ENCODE measurements around the gene CENPO. TPM values are rescaled to one million over a fixed set of nuclear protein-coding genes. Genes with fewer than 3 reads are reported as not detected.
A peak's percentile ranks its signal among the peaks of the same experiment; 100 is the strongest.

Gene CENPO
- total and polyA plus RNA-seq, 2 donors (not counting 3 experiments of a cell fraction or from before 2014, with no cell fraction given) = 26.8 to 45.3 TPM

- H3K4me1 ChIP-seq (ENCODE audit: control insufficient read depth, extremely low read depth, insufficient read depth, low read length) = peaks cover 5% of the 10 kb centered on the region
- no peak overlapping the region for H3K27ac ChIP-seq (ENCODE audit: insufficient read depth, low read depth, low read length)
- DNase-seq (ENCODE audit: low read depth, low spot score) (peak; percentile 17), FAIRE-seq (no peak)
- no peaks in the 10 kb centered on the region for H3K27me3 ChIP-seq (ENCODE audit: control insufficient read depth in 2 of 2, insufficient read depth in 2 of 2, low read length in 2 of 2)
- ChIA-PET CTCF (interaction anchor here (1.0 to 1.6 kb wide), 6 partner anchors 12 to 166 kb away, joined by 3 to 10 read pairs (median 4); partner anchors contain the start of genes CENPO and PTRHD1), POLR2A (no interaction called here)
- dilution Hi-C loops (cut with MboI; ENCODE audit: extremely low pct_ligation_motif_present, low sequenced_read_pairs) = no loop called here
- H2AFZ ChIP-seq (ENCODE audit: low read depth, low read length) = no peak overlapping the region
- no peaks in the 10 kb centered on the region for H3K36me3 ChIP-seq (ENCODE audit: control insufficient read depth in 2 of 2, extremely low read depth in 1 of 2, insufficient read depth in 2 of 2, low read length in 2 of 2)
- TF ChIP-seq POLR2AphosphoS5 (IDR thresholded peaks at IDR 0.05; ENCODE audit: insufficient read depth, low read depth, low read length) = no peak
- TF ChIP-seq FOS (IDR thresholded peaks at IDR 0.05; ENCODE audit: borderline replicate concordance, insufficient read depth, low read length) = no peak
- no peak for TF ChIP-seq GATA2 (IDR thresholded peaks at IDR 0.05; ENCODE audit: insufficient read depth, insufficient read length, low read depth, low read length)
- TF ChIP-seq POLR2A (IDR thresholded peaks at IDR 0.05; ENCODE audit: low read depth, low read length) = no peak
- intact Hi-C loops (cut with micrococcal nuclease) = no loop called here
- no peaks in the 10 kb centered on the region for H3K9me1 ChIP-seq (replicated peaks; ENCODE audit: control insufficient read depth, extremely low read depth, insufficient read depth, low read length)
- no peaks in the 10 kb centered on the region for H3K79me2 ChIP-seq (ENCODE audit: control insufficient read depth, insufficient read depth, low read length)
- no peaks in the 10 kb centered on the region for H3K9me3 ChIP-seq (replicated peaks; ENCODE audit: control insufficient read depth, insufficient read depth, low read length)
- H3K9ac ChIP-seq (replicated peaks; ENCODE audit: extremely low read depth, insufficient read depth, low read length) = no peak overlapping the region
- no peak overlapping the region for H3K4me2 ChIP-seq (ENCODE audit: insufficient read depth, low read length)
- H3K4me3 ChIP-seq (replicated peaks in 1 of 3; ENCODE audit: insufficient read depth in 1 of 3, low read depth in 1 of 3, low read length in 3 of 3) = no peak overlapping the region
- H4K20me1 ChIP-seq (replicated peaks; ENCODE audit: control insufficient read depth, extremely low read depth, insufficient read depth, low read length) = no peaks in the 10 kb centered on the region
- no TSS peak for BruUV-seq (replicated peaks)
Observed at GRCh38 chr2:24779116-24779515, 14.1 kb upstream of the CENPO start.

- H3K9me1 ChIP-seq (replicated peaks; ENCODE audit: control insufficient read depth, extremely low read depth, insufficient read depth, low read length) = no peaks in the 10 kb centered on the region
- CTCF ChIA-PET = no interaction called here
- no peaks in the 10 kb centered on the region for H3K79me2 ChIP-seq (ENCODE audit: control insufficient read depth, insufficient read depth, low read length)
- H3K4me3 ChIP-seq (replicated peaks in 1 of 3; ENCODE audit: insufficient read depth in 1 of 3, low read depth in 1 of 3, low read length in 3 of 3) = no peak overlapping the region
- H2AFZ ChIP-seq (ENCODE audit: low read depth, low read length) = no peak overlapping the region
- POLR2A ChIA-PET = no interaction called here
- no peak overlapping the region for H3K4me2 ChIP-seq (ENCODE audit: insufficient read depth, low read length)
- TF ChIP-seq JUN (IDR thresholded peaks at IDR 0.05; ENCODE audit: borderline replicate concordance, insufficient read depth, insufficient read length, low read depth) (no peak), FOS (IDR thresholded peaks at IDR 0.05; ENCODE audit: borderline replicate concordance, insufficient read depth, low read length) (no peak), MYC (IDR thresholded peaks at IDR 0.05; ENCODE audit: low read depth, low read length) (no peak), CTCF (IDR thresholded peaks at IDR 0.05; ENCODE audit: extremely low read depth in 1 of 2, insufficient read depth in 1 of 2, low read depth in 1 of 2, low read length in 2 of 2) (no peak), GATA2 (IDR thresholded peaks at IDR 0.05; ENCODE audit: insufficient read depth, insufficient read length, low read depth, low read length) (no peak), EZH2 (IDR thresholded peaks at IDR 0.05; ENCODE audit: borderline replicate concordance, low read depth, low read length, severe bottlenecking) (no peak), POLR2AphosphoS5 (IDR thresholded peaks at IDR 0.05; ENCODE audit: insufficient read depth, low read depth, low read length) (no peak)
- H3K36me3 ChIP-seq (ENCODE audit: control insufficient read depth in 2 of 2, extremely low read depth in 1 of 2, insufficient read depth in 2 of 2, low read length in 2 of 2) = no peaks in the 10 kb centered on the region
- dilution Hi-C loops (cut with MboI; ENCODE audit: extremely low pct_ligation_motif_present, low sequenced_read_pairs) (no loop called here), intact Hi-C loops (cut with micrococcal nuclease) (no loop called here)
- no peak overlapping the region for H3K9ac ChIP-seq (replicated peaks; ENCODE audit: extremely low read depth, insufficient read depth, low read length)
- H3K27me3 ChIP-seq (ENCODE audit: control insufficient read depth in 2 of 2, insufficient read depth in 2 of 2, low read length in 2 of 2) = no peaks in the 10 kb centered on the region
- no peaks in the 10 kb centered on the region for H4K20me1 ChIP-seq (replicated peaks; ENCODE audit: control insufficient read depth, extremely low read depth, insufficient read depth, low read length)
- no TSS peak for BruUV-seq (replicated peaks)
- peaks cover 5% of the 10 kb centered on the region for H3K4me1 ChIP-seq (ENCODE audit: control insufficient read depth, extremely low read depth, insufficient read depth, low read length)
- no peak overlapping the region for H3K27ac ChIP-seq (ENCODE audit: insufficient read depth, low read depth, low read length)
- FAIRE-seq = no peak
- H3K9me3 ChIP-seq (replicated peaks; ENCODE audit: control insufficient read depth, insufficient read depth, low read length) = no peaks in the 10 kb centered on the region
- DNase-seq (ENCODE audit: low read depth, low spot score) = no peak
Observed at GRCh38 chr2:24783641-24784040, 9.6 kb upstream of the CENPO start.

All from endothelial cell of umbilical vein (primary cell).